GM19351 (cell line): ENCODE measurements around the gene CHRNA1.

ENCODE experiments used
- ATAC-seq: cut with Tn5 transposase; IDR thresholded peaks from one replicate; pipeline ENCODE4 v1.9.1; 2021; ENCODE audit warnings: mild to moderate bottlenecking, moderate library complexity; ENCODE audit not compliant: unreplicated experiment

CHRNA1 gene

DNA sequence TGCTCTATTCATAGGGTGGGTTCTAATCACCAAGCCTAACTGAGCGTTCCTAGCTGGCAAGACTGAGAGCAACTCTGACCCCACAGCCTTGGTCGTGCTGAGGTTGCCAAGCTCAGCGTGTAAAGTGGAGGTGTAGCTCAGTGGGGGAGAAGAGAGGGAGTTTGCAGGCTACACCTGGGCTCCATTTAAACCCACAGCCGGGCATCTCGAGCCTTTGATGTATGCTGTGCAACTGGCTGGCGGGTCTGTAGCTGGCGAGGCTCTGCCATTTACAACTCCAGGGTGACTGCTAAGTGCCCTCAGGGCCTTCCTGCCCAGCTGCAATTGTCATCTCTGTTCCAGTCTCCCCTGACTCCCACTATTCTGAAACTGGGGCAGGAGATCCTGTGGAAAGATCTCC, 20.0 kb upstream of the CHRNA1 start:
- ATAC-seq = no peak

DNA sequence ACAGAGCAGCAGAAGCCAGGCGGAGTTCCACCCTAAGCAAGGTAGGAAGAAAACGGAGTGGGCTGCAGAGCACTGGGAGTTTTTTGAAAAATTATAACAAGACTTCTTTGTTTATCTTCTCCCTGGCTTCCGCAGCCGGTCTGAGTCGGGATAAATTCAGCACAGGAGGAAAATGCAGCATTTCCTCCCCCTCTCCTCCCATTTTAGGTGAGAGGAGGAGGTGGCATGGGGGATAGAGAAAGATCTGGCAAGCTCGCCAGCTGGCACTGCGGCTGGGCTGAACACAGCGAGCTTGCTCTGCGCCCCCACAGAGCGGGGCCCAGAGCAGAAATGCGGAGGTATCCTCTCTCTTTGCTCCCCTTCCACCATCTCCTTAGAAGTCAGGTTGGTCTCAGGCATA, 17.7 kb upstream of the CHRNA1 start:
- no peak for ATAC-seq

DNA sequence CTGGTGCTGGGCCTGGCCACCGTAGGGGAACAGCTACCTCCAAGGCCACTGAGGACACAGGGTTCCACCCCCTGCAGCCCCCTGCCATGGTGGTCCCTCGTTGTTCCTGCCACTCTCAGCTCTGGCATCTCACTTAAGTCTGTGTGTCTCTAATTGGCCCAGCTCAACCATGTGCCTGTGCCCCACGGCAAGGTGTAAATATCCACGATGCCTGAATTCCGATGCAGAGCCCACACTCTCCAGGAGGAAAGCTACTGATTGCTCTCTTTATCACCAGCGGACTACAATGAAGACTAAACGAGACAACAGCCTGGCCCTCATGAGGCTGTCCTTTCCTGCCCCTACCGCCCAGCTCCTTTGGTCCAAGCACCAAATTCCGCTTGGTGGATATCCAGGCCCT, 17.0 kb upstream of the CHRNA1 start:
- ATAC-seq = no peak

DNA sequence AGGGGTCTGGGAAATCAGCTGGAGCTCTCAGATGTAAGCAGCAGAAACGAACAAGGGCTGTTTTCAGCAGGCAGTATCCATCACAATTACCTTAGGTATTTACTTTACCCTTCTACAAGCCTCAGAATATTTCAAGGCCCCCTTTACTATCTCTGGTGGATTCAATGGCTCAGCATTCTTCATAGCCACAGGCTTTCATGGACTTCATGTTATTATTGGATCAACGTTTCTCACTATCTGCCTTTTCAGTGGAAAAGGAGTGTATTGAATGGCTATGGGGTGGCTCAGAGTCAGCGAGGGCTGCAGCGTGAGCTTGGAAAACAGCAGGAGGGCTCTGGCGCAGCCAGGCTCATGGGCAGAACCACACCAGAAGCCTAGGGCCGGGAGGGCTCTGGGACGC, 16.6 kb upstream of the CHRNA1 start:
- no peak for ATAC-seq

DNA sequence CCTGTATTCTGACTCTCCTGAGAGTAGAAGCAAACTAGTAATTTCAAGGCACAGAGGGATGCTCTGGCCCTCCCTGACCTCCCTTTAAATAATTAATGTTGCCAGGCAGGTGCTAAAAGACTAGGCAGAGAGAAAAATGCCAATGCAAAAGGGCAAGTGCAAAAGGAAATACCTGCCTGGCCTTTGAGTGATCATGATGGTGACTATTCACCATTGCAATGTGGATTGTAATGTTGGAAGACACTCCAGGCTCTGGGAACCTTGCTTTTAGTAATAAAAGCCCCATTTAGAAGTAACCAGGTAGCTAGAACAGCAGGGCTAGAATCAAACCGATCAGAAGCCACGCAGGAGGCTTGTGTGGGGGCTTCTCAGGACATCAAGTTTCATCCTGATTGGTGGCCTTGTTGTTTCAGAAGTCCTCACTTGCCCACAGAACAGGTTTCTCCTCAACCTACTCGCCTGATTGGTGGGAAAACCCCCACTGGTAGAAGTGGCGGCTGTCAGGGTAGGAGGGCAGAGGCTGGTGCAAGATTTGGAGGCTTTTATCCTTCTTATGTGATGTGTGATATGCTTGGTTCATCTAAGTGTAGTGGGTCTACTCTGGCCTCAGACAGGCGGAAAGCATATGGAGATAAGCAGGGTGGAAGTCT, 16.0 kb upstream of the CHRNA1 start:
- ATAC-seq = no peak

DNA sequence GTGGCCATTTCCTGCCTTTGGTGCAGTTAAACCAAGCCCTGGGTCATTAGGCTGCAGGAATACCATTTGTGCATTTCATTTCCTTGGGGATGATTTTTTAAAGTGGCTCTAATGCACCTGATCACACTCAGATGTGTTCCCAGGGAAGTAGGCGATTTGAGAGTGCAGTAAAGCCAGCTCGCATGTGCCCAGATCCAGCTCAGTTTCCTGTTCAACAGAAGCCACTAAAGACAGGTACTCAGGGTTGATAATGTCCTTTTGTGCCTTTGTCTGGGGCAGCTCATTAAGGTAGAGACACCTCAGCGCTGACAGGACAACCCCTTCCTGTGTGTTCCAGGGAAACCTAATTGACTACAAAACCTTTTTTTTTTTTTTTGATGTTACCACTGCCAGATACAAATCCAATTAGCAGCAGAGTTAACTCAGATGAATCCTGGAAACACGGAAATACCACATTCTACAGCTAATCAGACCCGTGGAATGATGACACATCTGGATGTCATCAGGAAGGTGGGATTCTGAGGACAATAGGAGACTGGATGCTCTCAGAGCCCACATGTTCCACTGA, 15.2 kb upstream of the CHRNA1 start:
- ATAC-seq = no peak

DNA sequence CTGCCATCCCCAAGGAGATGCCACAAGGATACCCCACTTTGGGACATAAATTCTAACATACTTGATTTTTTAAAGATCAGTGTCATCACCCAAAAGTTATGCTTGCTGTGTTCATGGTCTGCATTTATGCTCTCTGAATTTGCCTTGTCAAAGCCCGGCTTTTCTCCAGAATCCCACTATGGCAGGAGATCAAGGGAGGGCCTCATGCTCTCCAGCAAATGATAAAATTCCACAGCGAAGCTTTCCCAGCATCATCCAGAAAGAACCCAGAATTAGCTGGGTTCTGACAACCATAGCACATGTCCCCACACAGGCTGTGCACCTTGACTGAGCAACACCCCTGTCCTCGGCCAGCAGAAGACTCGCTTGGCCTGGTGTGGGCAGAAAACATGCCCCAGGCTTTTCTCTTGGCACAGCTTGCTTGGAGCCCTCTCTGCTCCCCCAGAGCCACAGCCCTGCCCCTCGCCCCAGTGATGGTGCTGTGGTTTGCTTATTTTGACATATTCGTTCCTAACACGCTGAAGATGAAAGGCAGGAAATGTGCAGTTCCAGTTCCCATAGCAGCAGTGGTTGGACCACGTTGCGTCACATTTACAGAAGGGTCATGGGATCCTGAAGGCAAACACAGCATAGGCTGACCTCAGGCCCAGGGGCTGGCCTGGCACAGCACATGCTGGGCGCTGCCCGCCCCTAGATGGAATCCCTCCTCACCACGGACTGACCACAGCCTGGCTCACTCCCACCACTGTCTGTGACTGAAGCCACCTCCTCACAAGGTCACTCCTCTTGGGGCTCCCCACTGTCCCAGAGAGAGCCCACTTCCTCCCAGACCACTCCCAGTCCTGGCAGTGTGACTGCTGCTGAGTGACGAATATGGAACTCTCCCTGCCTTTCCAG, 14.1 kb upstream of the CHRNA1 start:
- ATAC-seq = peak; percentile 82

DNA sequence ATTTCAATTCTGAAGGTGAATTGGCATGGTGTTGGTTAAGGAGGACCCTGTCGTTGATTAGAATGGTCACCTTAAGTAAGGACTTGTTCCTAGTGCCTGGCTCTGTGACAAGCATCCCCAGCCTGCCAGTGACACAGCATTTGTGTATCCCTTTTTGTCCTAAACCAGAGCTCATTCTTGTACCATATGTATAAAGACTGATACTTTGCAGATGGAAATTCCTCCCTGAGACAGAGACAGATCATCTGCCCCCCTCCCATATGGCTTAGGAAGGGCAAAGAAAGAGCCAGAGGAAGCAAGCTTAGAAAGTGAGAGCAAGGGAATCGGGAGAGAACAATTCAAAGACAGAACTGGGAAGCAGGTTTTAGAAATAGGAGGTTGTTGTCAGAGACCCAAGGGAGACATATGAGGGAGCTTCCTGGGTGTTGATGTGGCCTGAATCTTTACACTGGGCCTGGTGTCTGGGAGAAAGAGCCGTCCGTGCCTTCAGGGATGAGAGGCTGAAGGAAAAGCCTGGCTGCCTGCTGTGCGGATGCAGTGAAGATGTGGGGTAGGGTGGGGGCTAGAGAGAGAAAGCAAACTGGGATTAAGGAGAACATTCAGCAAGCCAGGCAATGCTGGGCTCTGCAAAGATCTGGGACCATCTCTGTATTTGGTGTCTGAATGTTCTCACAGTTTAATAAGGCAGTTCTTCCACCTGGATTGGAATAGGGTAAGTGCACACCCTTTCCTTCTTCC, 13.2 kb upstream of the CHRNA1 start:
- ATAC-seq = no peak

DNA sequence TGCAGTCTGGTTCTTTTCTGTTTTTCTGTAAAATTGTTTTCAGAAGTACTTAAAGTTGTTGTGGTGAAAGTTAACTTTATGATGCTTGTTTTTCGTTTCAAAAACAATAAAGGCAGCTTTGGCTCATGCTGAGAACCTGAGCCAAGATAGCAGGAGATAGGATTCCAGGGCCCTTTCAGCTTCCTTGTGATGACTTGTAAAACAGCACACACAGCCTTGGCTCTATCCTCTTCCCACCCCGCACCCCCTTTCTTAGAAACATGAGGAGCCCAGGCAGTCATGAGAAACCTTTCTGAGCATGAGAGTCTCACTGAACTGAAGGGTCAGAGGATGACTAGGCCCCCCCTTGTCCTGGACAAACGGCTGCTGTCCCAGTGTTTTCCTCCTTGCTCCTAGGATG, 12.4 kb upstream of the CHRNA1 start:
- no peak for ATAC-seq

DNA sequence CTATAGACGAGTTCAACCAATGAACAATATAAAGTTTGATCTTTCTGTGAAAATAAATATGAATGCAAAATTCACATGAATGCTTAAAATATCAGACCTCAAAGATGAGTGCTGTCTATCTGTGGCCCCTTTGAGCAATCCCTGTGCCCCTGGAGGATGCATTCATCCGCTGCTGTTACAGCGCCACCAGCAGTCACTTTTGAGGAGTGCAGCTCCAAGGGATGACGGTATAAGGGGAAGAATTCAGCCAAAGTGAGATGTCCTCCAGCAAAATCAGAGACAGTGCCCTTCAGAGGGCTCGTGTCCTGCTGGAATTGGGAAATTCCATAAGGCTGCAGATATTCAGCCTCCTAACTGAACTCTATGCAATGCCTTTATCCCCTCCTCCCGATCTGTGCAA, 12.0 kb upstream of the CHRNA1 start:
- ATAC-seq = no peak

DNA sequence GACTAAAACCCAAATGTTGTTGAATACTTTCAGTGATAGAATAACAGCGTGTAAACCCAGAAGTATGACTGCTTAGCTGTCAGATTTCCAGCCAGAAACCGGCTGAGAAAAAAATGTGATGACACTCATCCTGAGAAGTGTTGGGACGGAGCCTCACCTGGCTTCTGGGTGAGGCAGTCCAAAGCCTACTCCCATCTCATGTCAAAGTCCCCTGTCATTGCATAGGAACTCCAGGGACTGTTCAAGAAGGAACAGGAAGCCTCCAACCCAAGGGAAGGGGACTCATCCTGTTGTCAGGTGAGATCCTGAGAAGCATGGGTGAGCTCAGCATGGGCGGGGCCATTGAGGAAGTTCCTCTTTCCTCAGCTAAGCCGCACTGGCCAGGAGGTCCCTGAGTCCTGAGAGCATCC, 11.3 kb upstream of the CHRNA1 start:
- ATAC-seq = no peak

DNA sequence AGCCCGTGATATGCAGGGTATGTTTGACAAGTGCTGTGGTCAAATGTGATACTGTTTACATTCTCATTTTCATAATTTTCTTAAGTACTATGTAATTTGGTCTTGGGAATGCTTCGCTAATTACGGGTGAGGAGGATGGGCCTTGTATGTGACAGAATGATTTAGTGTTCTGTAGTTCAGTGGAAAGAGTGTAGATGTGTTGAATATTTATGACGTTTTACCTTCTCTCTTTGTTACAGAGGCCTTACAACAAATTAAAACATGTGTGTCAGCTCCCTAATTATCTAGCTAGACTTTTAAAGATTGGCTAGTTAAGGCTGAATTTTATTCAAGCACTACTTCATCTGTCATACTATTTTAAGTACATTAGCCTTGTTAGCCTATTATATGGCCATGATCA, 10.6 kb upstream of the CHRNA1 start:
- no peak for ATAC-seq

DNA sequence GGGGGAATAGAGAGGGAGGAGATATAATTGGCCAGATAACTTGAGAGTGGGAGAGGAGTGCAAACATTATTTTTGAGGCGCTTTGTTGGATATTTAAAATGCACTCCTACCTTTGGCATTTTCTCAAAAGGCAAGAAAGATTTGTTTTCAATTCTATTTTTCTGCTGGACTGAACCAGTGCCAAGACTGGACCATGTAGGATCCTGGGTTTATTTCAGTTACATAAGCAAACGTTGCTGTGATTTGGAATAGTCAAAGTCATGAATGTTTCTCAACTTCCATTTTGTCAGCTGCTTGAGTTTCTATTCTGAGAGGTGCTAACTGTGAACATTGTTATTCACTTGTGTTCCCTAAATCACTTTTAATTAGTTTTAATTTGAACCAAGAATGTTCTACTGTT, 8.9 kb upstream of the CHRNA1 start:
- ATAC-seq = no peak

DNA sequence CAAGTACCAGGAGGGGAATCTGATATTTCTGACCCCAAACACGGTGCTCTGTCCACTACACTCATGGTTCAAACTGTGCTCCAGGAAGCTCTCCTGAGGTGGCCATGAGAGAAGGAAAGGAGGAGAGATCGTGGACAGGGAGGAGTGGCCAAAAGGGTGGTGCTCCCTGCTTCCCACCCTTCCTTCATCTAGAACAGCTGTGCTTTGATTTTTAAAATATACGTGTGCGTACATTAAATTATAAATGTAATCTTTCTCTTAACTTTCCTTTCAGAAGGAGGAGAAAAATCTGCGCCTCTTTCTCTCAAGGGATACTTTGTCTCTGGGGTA, 8.2 kb upstream of the CHRNA1 start:
- ATAC-seq = no peak

DNA sequence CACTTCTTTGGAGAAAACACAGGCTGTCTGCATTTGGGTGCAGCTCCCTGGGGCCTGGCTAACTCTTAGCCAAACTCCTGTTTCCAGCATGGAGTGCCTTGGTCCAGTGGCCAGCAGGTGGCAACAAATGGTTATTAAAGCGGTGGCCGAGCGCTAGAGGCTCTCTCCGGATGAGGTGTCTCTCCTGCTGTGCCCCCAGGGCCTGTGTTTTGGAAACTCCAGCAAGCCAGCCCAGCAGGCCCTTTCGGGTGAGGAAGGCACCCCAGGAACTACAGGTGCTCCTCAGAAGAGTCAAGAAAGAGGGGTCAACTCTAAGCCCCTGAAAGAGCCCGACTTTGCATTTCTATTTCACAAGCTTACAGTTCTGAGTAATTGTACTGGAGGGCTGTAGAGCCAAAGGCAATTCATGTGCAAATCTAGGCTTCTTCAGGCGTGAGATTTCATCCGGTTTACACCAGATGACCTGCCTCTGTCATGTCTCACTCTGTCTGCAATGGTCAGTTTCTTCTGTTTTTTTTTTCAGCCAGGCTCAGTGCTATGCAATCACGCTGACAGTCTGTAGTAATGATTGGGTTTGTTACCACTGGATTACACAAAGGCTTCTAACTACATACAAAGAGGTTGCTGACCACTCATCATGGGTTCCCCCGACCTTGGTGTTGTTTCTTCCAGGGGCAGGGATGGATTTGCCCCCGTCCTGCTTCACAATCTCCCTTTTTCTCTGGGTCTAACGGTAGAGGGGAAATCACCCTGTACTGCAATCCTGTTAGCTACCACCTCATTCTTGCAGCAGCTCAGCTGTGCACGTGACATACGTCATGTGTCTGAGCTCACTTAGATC, 7.6 kb upstream of the CHRNA1 start:
- ATAC-seq = no peak

DNA sequence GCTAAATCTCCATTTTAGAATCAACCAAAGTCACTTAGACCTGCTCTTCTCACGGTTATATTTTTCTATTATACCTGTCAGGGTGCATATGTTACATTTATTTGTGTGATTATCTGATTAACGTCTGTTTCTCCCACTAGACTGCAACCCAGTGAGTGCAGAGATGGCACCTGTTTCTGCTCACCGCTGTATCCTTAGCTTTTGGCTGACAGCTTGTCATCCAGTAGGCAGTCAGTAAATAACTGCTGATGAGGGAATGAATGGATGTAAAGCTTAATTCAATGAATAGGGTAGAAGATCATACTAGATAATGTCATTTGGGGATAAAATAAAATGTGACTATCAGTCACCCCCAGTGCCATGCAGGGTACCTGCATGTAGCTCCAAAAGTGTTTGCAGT, 6.9 kb upstream of the CHRNA1 start:
- no peak for ATAC-seq

DNA sequence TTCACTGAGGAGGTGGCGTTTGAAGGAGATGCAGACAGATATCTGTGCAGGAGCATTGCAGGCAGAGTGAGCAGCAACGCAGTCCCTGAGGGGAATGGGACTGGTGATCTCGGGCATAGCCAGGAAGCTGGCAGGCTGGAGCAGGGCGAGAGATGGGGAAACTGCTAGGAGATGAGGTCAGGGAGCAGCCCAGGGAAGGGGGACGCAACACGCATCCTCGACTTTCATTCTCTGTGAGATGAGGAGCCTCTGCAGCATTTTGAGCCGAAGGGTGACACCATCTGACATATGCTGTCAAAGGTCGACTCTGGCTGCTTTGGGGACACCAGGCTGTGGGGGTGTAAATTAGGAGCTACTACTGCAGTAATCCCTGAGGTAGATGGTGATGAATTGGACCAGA, 4.3 kb upstream of the CHRNA1 start:
- ATAC-seq = no peak

DNA sequence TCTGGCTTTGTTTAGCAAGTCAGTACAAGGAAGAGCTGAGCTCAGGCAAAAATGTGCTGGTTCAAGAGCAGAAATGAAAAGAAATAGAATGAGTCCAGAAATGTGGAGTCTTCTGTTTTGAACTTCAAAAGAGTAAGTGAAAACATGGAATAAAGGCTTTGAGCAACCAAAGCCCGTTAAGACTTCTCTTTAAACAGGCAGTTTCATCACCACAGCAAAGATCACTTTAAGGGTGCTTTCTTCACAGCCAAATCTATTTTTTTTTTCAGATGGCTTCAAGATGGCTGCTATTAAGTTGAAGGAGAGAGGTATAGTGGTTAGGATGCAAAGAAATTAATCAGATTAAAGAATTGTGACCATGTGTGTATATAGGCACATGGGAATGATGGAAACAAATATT, 2.0 kb upstream of the CHRNA1 start:
- ATAC-seq = no peak

DNA sequence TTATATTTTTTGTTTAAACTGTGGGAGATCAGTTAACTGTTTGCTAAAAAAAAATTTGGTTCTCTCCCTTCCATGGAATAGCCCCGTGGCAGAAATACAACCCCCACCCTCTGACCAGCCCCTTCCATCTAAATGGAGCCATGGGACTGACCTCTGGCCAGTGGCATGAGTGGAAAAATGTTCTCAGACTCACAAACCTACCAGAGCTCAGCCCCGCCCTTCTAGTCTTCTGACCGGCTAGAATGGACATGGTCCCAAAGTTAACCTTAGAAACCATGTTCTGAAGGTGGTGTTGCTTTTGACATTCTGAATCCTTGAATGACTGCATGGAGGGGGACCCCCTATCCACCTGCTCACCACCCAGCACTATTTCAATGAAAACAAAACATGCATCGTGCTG, 1.3 kb upstream of the CHRNA1 start:
- no peak for ATAC-seq

DNA sequence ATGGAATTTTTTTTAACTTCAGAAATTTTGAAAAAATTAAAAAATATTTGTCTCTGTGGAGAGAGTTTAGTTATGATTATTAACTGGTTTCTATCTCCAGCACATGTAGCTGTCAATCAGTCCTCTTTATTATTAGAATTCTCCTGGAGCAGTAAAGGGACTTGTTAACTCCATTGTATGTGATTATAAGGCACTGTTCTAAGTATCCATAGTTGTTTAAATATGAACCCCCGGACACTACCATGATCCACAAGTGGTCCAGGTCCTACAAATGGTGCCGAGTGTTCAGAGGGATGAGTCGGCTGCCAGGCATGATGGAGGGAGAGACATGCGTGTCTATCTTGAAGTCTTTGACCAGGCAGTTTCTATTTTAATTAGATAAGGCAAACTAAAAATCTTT, 492 bp downstream of the CHRNA1 start:
- ATAC-seq = no peak

DNA sequence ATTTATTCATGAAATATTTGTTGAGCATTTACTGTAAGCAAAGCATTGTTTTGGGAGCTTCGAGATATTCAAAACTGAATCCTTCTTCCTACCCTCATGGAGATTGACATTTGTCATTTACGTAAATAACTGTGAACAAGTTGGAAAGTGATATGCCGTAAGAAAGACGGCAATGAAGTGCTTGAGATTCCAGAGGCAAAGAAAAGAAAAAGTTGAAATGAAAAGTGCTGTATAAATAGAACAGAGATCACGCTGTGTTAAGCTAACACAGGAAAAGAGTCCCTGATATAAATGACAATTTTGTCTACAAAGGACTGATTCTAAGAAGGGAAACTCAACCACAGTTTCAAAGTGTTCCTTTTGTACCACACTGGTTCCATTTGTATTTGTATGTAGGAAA, 1.8 kb downstream of the CHRNA1 start:
- ATAC-seq = no peak
